GM19023 (cell line): ENCODE results near the gene SYF2.

Source experiments
- ATAC-seq: cut with Tn5 transposase; IDR thresholded peaks from one replicate; pipeline ENCODE4 v1.9.1; 2021; ENCODE audit warnings: mild to moderate bottlenecking, moderate library complexity; ENCODE audit not compliant: unreplicated experiment

Gene SYF2

DNA sequence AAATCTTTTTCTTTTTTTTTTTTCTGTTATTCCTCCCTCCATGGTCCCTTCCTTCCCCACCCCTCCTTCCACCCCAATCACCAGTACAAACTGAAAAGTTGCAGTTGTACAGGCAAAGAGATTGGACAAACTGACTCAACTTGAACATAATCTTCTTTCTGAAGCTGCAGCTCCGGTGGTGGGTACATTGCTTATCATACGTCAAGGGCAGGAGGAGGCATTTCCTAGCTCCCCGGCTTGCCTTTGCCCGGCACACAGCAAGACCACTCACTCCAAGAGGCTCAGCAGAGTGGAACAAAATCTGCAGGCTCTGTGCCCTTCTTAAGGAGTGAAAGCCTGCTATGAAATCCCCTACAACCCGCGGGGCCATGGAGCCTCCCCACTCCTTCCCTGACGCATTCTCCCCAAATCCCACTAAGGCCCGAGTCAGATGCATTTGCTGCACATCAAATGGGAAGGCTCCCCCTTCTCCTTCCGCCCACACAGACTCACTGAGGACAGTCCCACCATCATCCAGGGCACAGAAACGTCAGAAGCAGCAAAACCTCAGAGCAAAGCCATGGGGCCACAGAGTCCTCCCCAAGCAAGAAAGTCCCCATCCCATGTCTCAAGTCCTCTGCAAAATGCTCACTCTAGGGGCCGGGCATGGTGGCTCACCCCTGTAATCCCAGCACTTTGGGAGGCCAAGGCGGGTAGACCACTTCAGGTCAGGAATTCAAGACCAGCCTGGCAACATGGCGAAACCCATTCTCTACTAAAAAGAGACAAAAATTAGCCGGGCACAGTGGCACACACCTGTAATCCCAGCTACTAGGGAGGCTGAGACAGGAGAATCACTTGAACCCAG lies 45.9 kb downstream of the SYF2 start:
- ATAC-seq = no peak

DNA sequence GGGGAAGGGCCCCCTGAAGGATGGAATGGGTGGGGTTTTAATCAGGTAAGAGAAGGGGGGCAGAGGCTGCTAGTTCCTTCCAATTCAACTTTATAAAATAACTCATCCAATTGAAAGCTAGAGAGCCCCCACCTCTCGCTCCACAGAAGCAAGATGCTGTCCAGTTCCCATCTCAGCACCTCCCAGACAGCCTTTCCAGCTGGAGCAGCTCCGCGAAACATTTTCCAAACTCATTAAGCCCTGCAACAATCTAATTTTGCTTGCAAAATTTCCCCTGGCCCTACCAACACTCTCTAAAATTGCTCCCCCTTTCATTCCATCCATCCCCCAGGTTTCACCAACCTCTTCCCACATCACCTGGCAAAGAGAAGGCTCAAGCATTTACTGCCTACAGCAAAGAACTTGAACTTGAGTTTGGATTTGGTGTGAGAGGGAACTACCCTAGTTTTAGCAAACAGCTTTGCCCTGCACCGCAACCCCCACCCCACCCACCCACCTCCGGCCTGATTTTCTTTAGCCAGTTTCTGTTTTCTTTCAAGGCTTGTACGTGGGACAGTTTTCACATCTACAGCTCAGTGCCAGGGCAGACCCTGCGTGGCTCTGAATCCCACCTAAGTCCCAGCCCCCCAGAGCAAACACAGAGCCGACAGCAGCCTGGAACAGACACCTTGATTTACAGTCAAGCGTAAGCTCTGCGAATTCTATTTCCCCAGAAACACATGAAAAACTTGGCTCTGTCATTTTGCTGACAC lies 46.7 kb downstream of the SYF2 start:
- no peak for ATAC-seq

DNA sequence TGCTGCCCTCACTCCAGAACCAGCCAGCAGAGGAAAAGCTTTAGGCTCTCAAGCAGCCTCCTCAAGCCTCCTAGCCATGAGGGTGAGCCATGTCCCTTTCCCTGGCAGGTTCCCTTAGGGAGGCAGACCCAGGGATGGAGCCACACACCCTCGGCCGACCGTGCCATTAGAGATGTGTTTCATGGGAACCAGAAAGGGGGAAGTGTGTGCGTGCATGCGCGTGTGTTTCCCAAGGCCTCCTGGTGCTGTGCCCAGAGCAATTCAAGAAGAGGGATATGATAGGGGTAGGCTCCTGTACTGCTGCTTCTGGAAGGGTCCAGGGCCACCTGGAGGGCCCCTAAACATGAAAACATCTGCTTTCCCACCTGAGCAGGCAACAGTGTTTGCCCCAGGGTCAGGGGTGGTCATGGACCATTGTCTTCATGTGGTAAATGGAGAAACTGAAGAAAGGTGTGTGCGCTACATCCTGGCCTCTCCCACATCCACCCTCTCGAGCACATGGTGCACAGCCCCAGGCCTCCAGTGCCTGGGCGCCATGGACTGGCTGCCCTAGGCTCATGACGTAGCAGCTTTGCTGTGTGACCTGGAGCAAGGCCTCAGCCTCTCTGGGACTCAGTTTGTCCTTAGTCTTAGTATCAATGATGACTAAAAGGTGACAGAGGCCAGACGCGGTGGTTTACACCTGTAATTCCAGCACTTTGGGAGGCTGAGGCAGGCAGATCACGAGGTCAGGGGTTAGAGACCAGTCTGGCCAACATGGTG lies 48.1 kb downstream of the SYF2 start:
- ATAC-seq = no peak

DNA sequence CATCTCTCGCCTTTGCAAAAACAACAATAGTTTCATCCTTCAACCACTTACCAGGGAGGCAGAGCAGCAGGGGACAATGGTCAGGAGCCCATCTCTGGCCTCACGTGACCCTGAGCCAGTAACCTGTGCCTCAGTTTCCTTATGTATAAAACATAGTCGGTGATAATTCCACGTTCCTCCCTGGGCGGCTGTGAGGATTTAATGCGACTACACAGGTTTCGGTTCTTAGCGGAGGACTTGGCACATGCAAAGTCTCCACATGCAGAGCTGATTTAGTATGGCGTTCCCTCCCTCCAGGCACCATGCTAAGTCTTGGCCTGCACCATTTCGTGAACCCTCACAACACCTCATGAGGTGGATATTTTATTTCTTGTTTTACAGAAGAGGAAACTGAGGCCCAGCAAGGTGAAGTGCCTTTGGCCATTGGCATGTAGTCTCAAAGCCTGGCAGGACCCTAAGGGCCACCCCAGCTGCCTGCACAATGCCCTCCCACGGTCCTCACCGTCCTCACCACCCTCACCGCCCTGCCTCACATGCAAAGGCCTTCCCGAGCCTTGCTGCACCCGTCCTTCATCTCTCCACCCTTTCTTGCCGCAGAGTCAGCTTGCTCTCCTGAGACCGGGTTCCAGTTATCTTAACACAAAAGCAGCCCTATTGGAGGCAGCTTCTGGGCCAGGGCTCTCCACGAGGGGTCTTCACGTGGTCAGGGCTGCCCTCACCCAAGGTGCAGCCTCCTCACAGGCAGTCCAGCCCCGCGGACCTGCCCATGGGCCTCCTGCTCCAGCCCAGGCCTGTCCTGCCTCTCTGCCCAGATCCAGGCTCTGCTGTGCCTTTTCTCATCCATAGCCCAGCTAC lies 48.9 kb downstream of the SYF2 start:
- no peak for ATAC-seq

DNA sequence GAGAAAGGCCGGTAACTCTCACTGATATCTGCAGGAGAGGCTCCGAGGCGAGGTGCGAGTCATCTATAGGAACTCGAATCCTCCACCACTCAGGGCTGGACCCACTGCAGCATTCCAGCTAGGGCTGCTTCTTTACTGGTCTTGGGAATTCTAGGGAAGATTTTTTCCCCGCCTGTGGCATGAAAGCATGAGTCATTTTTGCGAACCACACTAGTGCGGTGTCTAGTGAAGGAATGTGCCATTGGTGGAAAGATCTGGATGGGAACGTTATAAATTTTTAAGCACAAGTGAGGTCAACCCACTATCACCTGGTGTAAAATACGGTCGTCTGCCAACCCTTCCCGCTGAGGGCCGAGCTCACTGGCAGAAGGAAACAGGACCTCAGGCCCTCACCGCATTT lies 49.7 kb downstream of the SYF2 start:
- no peak for ATAC-seq

DNA sequence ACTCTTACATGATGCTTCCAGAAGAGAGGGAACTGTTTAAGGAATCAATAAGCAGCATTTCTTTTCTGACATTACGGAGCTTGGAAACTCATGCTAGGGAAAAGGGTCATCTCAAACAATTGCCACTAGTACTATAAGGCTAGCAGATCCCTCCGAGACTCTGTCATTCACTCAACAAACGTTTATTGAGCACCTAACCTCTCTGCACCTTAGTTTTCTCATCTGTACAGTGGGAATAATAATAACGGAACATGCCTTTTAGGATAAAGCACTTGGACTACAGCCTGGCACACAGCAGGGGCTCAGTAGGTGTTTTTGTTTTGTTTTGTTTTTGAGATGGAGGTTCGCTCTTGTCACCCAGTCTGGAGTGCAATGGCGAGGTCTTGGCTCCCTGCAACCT lies 51.3 kb downstream of the SYF2 start:
- no peak for ATAC-seq

DNA sequence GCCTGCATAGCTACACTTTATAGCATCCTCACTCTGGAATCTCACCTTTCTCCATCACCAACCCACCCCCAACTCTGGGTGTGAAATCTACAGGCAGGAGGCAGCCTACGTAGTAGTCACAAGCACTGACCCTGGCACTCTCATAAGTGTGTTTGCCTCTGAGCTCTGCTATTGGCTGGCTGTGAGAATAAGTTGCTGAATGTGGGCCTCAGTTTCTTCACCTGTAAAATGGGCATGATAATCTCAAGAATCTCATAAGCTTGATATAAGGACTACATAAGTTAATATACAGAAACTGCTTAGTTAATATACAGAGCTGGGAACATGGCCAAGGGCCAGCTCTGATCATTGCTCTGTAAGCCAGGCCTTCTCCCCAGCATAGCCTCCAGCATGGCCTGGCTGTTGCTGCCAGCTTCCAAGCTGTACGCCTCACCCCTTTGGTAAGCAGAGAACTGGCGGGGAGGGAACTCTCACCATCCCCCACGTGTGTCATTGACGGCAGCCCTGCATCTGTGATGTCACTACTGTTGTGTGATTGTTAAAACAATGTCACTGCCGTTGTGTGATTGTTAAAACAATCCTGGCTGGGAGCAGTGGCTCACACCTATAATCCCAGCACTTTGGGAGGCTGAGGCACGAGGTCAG lies 53.3 kb downstream of the SYF2 start:
- no peak for ATAC-seq

DNA sequence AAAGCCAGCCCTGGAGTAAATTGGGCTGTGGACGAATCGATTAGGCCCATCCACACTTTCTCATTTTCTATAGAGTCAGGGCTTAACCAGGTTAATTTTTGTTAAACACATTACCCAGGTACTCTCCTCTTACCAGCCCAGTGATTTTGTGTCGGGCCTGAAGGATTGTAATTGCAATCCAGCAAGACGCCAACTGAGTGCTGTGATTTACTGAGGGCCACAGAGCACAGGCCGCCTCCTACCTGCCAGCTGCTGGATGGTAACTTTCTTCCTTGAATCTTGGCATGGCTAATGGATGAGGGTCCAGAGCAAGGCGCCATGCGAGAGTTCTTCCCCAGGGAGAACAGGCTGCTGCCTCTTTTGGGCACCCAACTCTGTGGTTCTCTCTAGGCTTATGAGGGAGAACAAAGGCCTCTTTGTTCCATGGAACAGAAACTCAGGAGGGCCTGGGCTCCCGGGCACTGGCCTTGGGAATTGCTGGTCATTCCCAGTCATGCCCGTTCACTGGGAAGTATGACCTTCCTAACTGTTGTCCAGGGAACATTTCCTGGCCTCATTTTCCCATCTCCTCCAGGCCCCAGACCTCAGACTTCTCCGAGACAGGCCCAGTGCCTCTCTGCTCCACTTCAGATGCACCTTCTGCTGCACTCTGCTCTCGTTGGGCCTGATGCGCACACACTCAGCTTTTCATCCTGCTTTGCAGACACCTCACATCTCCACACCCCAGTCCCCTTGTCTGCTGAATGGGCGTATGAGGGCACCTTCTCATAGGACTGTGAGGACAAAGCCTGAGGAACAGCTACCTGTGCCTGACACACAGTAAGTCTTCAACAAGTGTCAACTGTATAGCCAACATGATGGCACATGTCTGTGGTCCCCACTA lies 57.3 kb downstream of the SYF2 start:
- ATAC-seq = no peak

DNA sequence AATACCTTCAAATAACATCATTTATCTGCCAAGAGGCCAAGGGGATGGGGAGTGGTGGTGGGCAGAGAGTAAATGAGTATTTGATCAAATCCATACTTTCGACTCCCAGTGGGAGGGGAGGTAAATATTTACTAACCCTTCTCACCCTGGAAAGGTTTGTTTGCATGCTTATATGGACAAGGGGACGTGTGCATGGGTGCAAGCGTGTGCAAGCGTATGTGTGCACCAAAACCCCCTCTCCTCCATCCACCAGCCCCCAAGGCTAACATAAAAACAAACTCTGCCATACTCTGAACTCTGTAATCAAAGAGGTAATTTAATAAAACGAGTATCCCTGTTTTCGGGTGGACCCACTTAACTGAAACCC lies 58.0 kb downstream of the SYF2 start:
- no peak for ATAC-seq

DNA sequence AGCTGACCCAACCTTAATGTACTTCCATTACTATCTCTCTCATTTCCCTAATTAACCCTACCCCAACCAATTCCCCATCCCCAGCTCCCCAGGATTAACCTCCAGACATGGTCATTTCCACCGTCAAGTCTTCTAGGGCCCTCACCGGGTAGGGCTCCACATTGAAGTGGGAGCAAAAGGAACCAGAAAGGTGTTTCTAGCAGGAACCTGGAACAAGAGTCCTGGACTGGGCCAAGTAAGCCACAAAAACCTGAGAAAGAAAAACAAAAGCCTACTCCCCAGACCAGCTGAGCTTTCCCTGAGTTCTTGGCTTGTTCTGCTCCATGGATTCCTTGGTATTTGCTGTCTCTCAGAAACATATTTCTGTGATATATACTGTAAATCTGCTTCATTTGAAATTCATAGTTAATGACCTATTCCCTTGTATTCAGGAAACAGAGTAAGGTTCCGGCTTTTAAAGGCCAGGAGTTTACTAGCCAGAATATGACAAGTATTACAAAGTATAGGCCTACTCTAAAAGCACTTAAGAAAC lies 58.4 kb downstream of the SYF2 start:
- no peak for ATAC-seq
